ENCODE results near the gene RAPGEF4. TPM values are rescaled to one million over a fixed set of nuclear protein-coding genes. Genes with fewer than 3 reads are reported as not detected.

Gene RAPGEF4
- total RNA-seq, 1 experiment from 2014 or later = 1.4 TPM

DNA sequence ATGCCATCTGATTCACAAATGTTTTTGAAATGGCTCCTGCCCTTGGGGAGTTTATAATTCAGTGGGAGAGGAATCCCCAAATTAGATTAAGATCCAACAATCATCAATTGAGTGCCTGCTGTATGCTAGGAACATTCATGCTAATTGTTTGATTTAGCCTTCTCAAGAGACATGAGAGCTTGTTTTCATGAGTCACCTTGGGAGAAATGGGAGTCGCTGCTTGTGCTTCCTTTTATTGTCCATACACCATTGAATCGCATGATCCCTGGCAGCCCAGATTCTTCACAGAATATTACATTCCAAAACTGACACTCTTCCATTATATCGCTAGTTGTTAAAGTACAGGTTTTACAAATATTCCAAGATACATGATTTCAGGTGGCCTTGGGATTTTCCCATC lies 234.0 kb downstream of the RAPGEF4 start:
- no peaks in the 10 kb centered on the region; the same call in 1 of the 2 replicates for H3K27me3 Mint-ChIP-seq (ENCODE audit: low read depth)
- no peak for DNase-seq

More for the DNA sequence above, 234.0 kb downstream of the RAPGEF4 start:
- H3K18ac ChIP-seq (ENCODE audit: insufficient read length, low read depth, low read length) = no peak overlapping the region
- no peaks in the 10 kb centered on the region for H3K79me2 ChIP-seq (ENCODE audit: insufficient read depth, low read length)
- no peaks in the 10 kb centered on the region for H4K20me1 ChIP-seq (ENCODE audit: control insufficient read depth, insufficient read depth, insufficient read length)
- no peaks in the 10 kb centered on the region for H3K79me1 ChIP-seq (ENCODE audit: insufficient read depth, low read depth, low read length, poor library complexity, severe bottlenecking)
- H3K27ac ChIP-seq (ENCODE audit: insufficient read length, low read depth, low read length) = no peak overlapping the region
- Mint-ChIP-seq H3K4me1 (peaks cover 15 to 20% of the 10 kb centered on the region in 2 experiments), H3K9me3 (no peaks in the 10 kb centered on the region), H3K36me3 (ENCODE audit: insufficient read depth in 1 of 3, low read depth in 3 of 3) (no peaks in the 10 kb centered on the region), H3K4me3 (no peak overlapping the region), H3K27ac (no peak overlapping the region)
- no peak overlapping the region for H3K56ac ChIP-seq (ENCODE audit: insufficient read length, low read depth, low read length)
- TF ChIP-seq, protein P1, sequence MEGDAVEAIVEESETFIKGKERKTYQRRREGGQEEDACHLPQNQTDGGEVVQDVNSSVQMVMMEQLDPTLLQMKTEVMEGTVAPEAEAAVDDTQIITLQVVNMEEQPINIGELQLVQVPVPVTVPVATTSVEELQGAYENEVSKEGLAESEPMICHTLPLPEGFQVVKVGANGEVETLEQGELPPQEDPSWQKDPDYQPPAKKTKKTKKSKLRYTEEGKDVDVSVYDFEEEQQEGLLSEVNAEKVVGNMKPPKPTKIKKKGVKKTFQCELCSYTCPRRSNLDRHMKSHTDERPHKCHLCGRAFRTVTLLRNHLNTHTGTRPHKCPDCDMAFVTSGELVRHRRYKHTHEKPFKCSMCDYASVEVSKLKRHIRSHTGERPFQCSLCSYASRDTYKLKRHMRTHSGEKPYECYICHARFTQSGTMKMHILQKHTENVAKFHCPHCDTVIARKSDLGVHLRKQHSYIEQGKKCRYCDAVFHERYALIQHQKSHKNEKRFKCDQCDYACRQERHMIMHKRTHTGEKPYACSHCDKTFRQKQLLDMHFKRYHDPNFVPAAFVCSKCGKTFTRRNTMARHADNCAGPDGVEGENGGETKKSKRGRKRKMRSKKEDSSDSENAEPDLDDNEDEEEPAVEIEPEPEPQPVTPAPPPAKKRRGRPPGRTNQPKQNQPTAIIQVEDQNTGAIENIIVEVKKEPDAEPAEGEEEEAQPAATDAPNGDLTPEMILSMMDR (conservative IDR thresholded peaks at IDR 0.05) = no peak
- H2BK12ac ChIP-seq (ENCODE audit: insufficient read length, low read depth, low read length) = no peak overlapping the region
- H3K14ac ChIP-seq (ENCODE audit: insufficient read depth, low read length) = no peak overlapping the region
- H3K4ac ChIP-seq (ENCODE audit: low read depth, low read length) = no peak overlapping the region
- no peaks in the 10 kb centered on the region for H3K4me1 ChIP-seq (ENCODE audit: insufficient read depth, low read length)
- no peak overlapping the region for H3T11ph ChIP-seq (ENCODE audit: low read length)
- H2AK5ac ChIP-seq (ENCODE audit: insufficient read length, low read length) = no peak overlapping the region
- no peak overlapping the region for H2AFZ ChIP-seq (ENCODE audit: low read length)
- no peak overlapping the region for H3K4me2 ChIP-seq (ENCODE audit: insufficient read depth, insufficient read length, low read length)
- no peaks in the 10 kb centered on the region for H3K9me3 ChIP-seq (ENCODE audit: control insufficient read depth, low read depth, low read length)
- H3K27me3 ChIP-seq (ENCODE audit: insufficient read depth, low read length) = no peaks in the 10 kb centered on the region
- no peak overlapping the region for H4K5ac ChIP-seq (ENCODE audit: insufficient read length, low read depth, low read length)
- H2BK5ac ChIP-seq (ENCODE audit: insufficient read length, low read length) = no peak overlapping the region
- H2BK120ac ChIP-seq (ENCODE audit: low read depth, low read length, poor library complexity, severe bottlenecking) = no peak overlapping the region
- H2BK20ac ChIP-seq (ENCODE audit: low read depth, low read length, poor library complexity, severe bottlenecking) = no peak overlapping the region
- H3K23ac ChIP-seq (ENCODE audit: insufficient read length, low read depth, low read length) = no peak overlapping the region
- no peak overlapping the region for H4K91ac ChIP-seq (ENCODE audit: insufficient read length, low read depth, low read length)
- no peak overlapping the region for H2BK15ac ChIP-seq (ENCODE audit: low read depth, low read length)
- H3K23me2 ChIP-seq (ENCODE audit: insufficient read length, low read depth, low read length, poor library complexity, severe bottlenecking) = no peaks in the 10 kb centered on the region
- no CpG with 5 or more reads among the region's 3 CpGs for WGBS (ENCODE audit: extremely low coverage, insufficient read length, low lambda C conversion rate)
- H3K9ac ChIP-seq (ENCODE audit: extremely low read depth, insufficient read length, low read length) = no peak overlapping the region
- no peak overlapping the region for H4K8ac ChIP-seq (replicated peaks; ENCODE audit: insufficient read length, low read depth, low read length)
